ENCODE results near the gene FAM3D.
"Not testable (repeated sequence)": the region's sequence is repeated elsewhere in the genome, so short reads cannot be mapped to it uniquely, and the experiment has no call there.

Gene FAM3D

GRCh38 chr3:58666683-58667082 is at the start of gene FAM3D:
Gene FAM3D (minus strand): TSS chr3:58666774. CDS start chr3:58655563, 11,211 bp downstream.
- no peak for DNase-seq (ENCODE audit: low read depth)

- DNase-seq (ENCODE audit: low read depth), result no peak
Measured at GRCh38 chr3:58713715-58714401, 47.3 kb upstream of the FAM3D start.

- DNase-seq (ENCODE audit: low read depth), result no peak
Measured at GRCh38 chr3:58711871-58712270, 45.3 kb upstream of the FAM3D start.

GRCh38 chr3:58708983-58709382 is 42.4 kb upstream of the FAM3D start:
- DNase-seq (ENCODE audit: low read depth), result not testable (repeated sequence)

GRCh38 chr3:58708116-58708791 is 41.7 kb upstream of the FAM3D start:
- no peak for DNase-seq (ENCODE audit: low read depth)

GRCh38 chr3:58707390-58707930 is 40.9 kb upstream of the FAM3D start:
- no peak for DNase-seq (ENCODE audit: low read depth)

GRCh38 chr3:58706395-58707167 is 40.0 kb upstream of the FAM3D start:
- no peak for DNase-seq (ENCODE audit: low read depth)

- no peak for DNase-seq (ENCODE audit: low read depth)
Measured at GRCh38 chr3:58704745-58705144, 38.2 kb upstream of the FAM3D start.

GRCh38 chr3:58704304-58704703 is 37.7 kb upstream of the FAM3D start:
- DNase-seq (ENCODE audit: low read depth), result not testable (repeated sequence)

GRCh38 chr3:58698246-58698645 is 31.7 kb upstream of the FAM3D start:
- DNase-seq (ENCODE audit: low read depth), result no peak

- DNase-seq (ENCODE audit: low read depth), result no peak
Measured at GRCh38 chr3:58697561-58697960, 31.0 kb upstream of the FAM3D start.

GRCh38 chr3:58696813-58697212 is 30.2 kb upstream of the FAM3D start:
- DNase-seq (ENCODE audit: low read depth), result not testable (repeated sequence)

- DNase-seq (ENCODE audit: low read depth), result no peak
Measured at GRCh38 chr3:58696093-58696492, 29.5 kb upstream of the FAM3D start.

- DNase-seq (ENCODE audit: low read depth), result not testable (repeated sequence)
Measured at GRCh38 chr3:58695284-58695683, 28.7 kb upstream of the FAM3D start.

- no peak for DNase-seq (ENCODE audit: low read depth)
Measured at GRCh38 chr3:58693940-58694850, 27.6 kb upstream of the FAM3D start.

- no peak for DNase-seq (ENCODE audit: low read depth)
Measured at GRCh38 chr3:58692484-58692883, 25.9 kb upstream of the FAM3D start.

GRCh38 chr3:58691997-58692396 is 25.4 kb upstream of the FAM3D start:
- DNase-seq (ENCODE audit: low read depth), result no peak

- no peak for DNase-seq (ENCODE audit: low read depth)
Measured at GRCh38 chr3:58690490-58690889, 23.9 kb upstream of the FAM3D start.

- DNase-seq (ENCODE audit: low read depth), result no peak
Measured at GRCh38 chr3:58688574-58688973, 22.0 kb upstream of the FAM3D start.

GRCh38 chr3:58686847-58687246 is 20.3 kb upstream of the FAM3D start:
- DNase-seq (ENCODE audit: low read depth), result no peak

GRCh38 chr3:58685641-58686040 is 19.1 kb upstream of the FAM3D start:
- DNase-seq (ENCODE audit: low read depth), result no peak

- no peak for DNase-seq (ENCODE audit: low read depth)
Measured at GRCh38 chr3:58683466-58683865, 16.9 kb upstream of the FAM3D start.
